Activated CD8-positive, alpha-beta T cell treated with anti-CD3 and anti-CD28 coated beads, Interleukin-2, amount 10 ng/mL, durations not matched to agents 7 days and 5 days (primary cell): ENCODE measurements around the gene HOXB4. TPM values are rescaled to one million over a fixed set of nuclear protein-coding genes. Genes with fewer than 3 reads are reported as not detected.

ENCODE experiments used
- ATAC-seq: fragments of 150-1000 bp; cut with Tn5 transposase; one replicate; pipeline ENCODE4 v1.10.0; 2021; ENCODE audit warnings: moderate library complexity
- CTCF ChIA-PET: fragments of 350-600 bp; sonication (Branson Sonifier 250); formaldehyde crosslinking; loops from one replicate; lab custom pipeline; 2021; ENCODE audit warnings: antibody characterized with exemption; lab: Charles Lee
- POLR2A ChIA-PET: fragments of 350-600 bp; sonication (Branson Sonifier 250); formaldehyde crosslinking; loops from one replicate; lab custom pipeline; 2021; ENCODE audit warnings: antibody characterized with exemption; lab: Charles Lee
- DNase-seq: peaks from one replicate; pipeline ENCODE4 v3.0.0-alpha.2; 2020
- H3K27ac Mint-ChIP-seq: one replicate; pipeline ENCODE4 v1.8.0; 2021; ENCODE audit warnings: mild to moderate bottlenecking, mixed read lengths
- H3K27me3 Mint-ChIP-seq: one replicate; pipeline ENCODE4 v1.8.0; 2021; ENCODE audit warnings: low read depth, mixed read lengths
- H3K36me3 Mint-ChIP-seq: one replicate; pipeline ENCODE4 v1.8.0; 2021; ENCODE audit warnings: low read depth, mixed read lengths
- H3K4me1 Mint-ChIP-seq: one replicate; pipeline ENCODE4 v1.8.0; 2021; ENCODE audit warnings: low read depth, mixed read lengths
- H3K4me3 Mint-ChIP-seq: one replicate; pipeline ENCODE4 v1.8.0; 2021; ENCODE audit warnings: mild to moderate bottlenecking, mixed read lengths
- H3K9me3 Mint-ChIP-seq: one replicate; pipeline ENCODE4 v1.8.0; 2022; ENCODE audit warnings: mixed read lengths; ENCODE audit not compliant: insufficient read depth
- total RNA-seq, 2 experiments: library from RNA; stranded (reverse); gene quantifications; one replicate each; pipeline ENCODE4 v1.2.3, GENCODE V29; 2021

Gene HOXB4
- total RNA-seq, 2 experiments from 2014 or later: 5.7 to 6.1 TPM

DNA sequence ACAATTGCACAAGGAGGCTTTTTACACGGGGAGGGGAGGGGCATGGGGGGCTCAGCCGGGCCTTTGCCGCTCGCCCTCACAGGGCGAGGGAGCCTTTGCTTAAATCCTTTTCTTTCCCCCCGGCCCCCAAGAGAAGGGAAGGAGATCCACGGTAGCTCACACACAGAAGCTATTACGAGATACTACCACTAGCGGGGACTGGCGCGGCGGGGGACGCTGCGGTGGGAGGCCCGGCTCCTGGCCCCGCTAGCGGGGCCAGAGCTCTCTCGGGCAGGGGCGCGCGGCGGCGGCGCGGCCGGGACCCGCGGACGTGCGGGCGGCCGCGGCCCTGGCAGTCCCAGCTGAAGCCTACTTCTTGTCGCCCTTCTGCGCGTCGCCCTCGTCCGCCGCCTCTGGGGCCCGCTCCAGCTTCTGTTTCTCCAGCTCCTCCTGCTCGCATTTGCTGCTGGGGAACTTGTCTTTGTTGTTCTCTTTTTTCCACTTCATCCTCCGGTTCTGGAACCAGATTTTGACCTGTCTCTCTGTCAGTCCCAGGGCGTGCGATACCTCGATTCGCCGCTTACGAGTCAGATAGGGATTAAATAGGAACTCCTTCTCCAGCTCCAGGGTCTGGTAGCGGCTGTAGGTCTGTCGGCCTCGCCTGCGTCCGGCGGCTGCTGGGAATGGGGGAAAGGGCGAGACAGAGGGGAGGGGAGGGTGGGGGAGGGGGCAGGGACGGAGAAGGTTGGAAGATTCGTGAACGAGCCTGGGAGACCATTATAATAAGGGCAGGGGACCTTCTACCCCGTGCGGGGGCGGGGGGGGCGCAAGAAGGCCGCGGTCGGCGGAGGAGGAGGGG is 34.9 kb upstream of the HOXB4 start:
- ChIA-PET CTCF (interaction anchor here (0.7 to 1.8 kb wide), 17 partner anchors 8 to 587 kb away, joined by 3 to 14 read pairs (median 5); partner anchors contain the start of genes HOXB5, HOXB6 and HOXB9), POLR2A (no interaction called here)
- peak; percentile 66 for ATAC-seq
- peaks cover 3% of the 10 kb centered on the region for H3K36me3 Mint-ChIP-seq
- no peaks in the 10 kb centered on the region for H3K9me3 Mint-ChIP-seq
- H3K27ac Mint-ChIP-seq: peak overlapping the region; percentile 41
- DNase-seq: peak; percentile 63
- H3K4me1 Mint-ChIP-seq: peaks cover 49% of the 10 kb centered on the region
- H3K4me3 Mint-ChIP-seq: peak overlapping the region; percentile 66
- H3K27me3 Mint-ChIP-seq: peaks cover 75% of the 10 kb centered on the region

GRCh38 chr17:48612456-48612853 is 34.3 kb upstream of the HOXB4 start:
- peaks cover 75% of the 10 kb centered on the region for H3K27me3 Mint-ChIP-seq
- ChIA-PET POLR2A (no interaction called here), CTCF (interaction anchor here (0.7 to 1.8 kb wide), 14 partner anchors 10 to 587 kb away, joined by 3 to 14 read pairs (median 4); partner anchors contain the start of genes HOXB5 and HOXB9)
- peak overlapping the region; percentile 41 for H3K27ac Mint-ChIP-seq
- H3K36me3 Mint-ChIP-seq: peaks cover 3% of the 10 kb centered on the region
- no peaks in the 10 kb centered on the region for H3K9me3 Mint-ChIP-seq
- peak; percentile 31 for DNase-seq
- H3K4me3 Mint-ChIP-seq: peak overlapping the region; percentile 66
- H3K4me1 Mint-ChIP-seq: peaks cover 44% of the 10 kb centered on the region
- ATAC-seq: no peak

- Mint-ChIP-seq H3K4me1 (peaks cover 38% of the 10 kb centered on the region), H3K27me3 (peaks cover 74% of the 10 kb centered on the region), H3K9me3 (no peaks in the 10 kb centered on the region), H3K36me3 (peaks cover 3% of the 10 kb centered on the region), H3K27ac (peak overlapping the region; percentile 60), H3K4me3 (peak overlapping the region; percentile 89)
- ATAC-seq (no peak), DNase-seq (no peak)
- ChIA-PET POLR2A (no interaction called here), CTCF (interaction anchor here (1.3 to 1.4 kb wide), 2 partner anchors 14 to 19 kb away, joined by 11 to 14 read pairs; partner anchors contain the start of genes HOXB5 and HOXB9)
These were observed 33.7 kb upstream of the HOXB4 start for GRCh38 chr17:48611681-48612455.

GRCh38 chr17:48611213-48611612 is 33.1 kb upstream of the HOXB4 start:
- Mint-ChIP-seq H3K27me3 (peaks cover 74% of the 10 kb centered on the region), H3K9me3 (no peaks in the 10 kb centered on the region), H3K4me3 (peak overlapping the region; percentile 89), H3K36me3 (peaks cover 3% of the 10 kb centered on the region), H3K27ac (peak overlapping the region; percentile 71), H3K4me1 (peaks cover 36% of the 10 kb centered on the region)
- DNase-seq: no peak
- ChIA-PET CTCF (no interaction called here), POLR2A (no interaction called here)
- peak; percentile 13 for ATAC-seq

- H3K36me3 Mint-ChIP-seq: peaks cover 3% of the 10 kb centered on the region
- no peaks in the 10 kb centered on the region for H3K9me3 Mint-ChIP-seq
- H3K4me3 Mint-ChIP-seq: peak within 1 kb of the TSS; percentile 89
- ChIA-PET CTCF (interaction anchor here (0.7 to 4.4 kb wide), 6 partner anchors 8 to 585 kb away, joined by 3 to 32 read pairs (median 6); no protein-coding TSS in a partner anchor), POLR2A (interaction anchor here (1.0 kb wide), 1 partner anchor 164 kb away, joined by 3 read pairs; no protein-coding TSS in a partner anchor)
- peaks cover 70% of the 10 kb centered on the region for H3K27me3 Mint-ChIP-seq
- DNase-seq (peak; percentile 75), ATAC-seq (peak; percentile 47)
- peak within 1 kb of the TSS; percentile 71 for H3K27ac Mint-ChIP-seq
- H3K4me1 Mint-ChIP-seq: peaks cover 36% of the 10 kb centered on the region
These were observed 32.4 kb upstream of the HOXB4 start, which contains the start of gene HOXB7 for GRCh38 chr17:48610282-48611211. Gene HOXB7 (minus strand): TSS chr17:48611017. CDS start chr17:48610918, 99 bp downstream.

- DNase-seq (no peak), ATAC-seq (no peak)
- POLR2A ChIA-PET: interaction anchor here (1.0 kb wide), 1 partner anchor 163 kb away, joined by 3 read pairs; no protein-coding TSS in a partner anchor
- H3K4me3 Mint-ChIP-seq: peak overlapping the region; percentile 89
- H3K36me3 Mint-ChIP-seq: peaks cover 3% of the 10 kb centered on the region
- CTCF ChIA-PET: interaction anchor here (0.7 to 4.4 kb wide), 7 partner anchors 8 to 585 kb away, joined by 3 to 32 read pairs (median 5); no protein-coding TSS in a partner anchor
- H3K4me1 Mint-ChIP-seq: peaks cover 38% of the 10 kb centered on the region
- H3K27me3 Mint-ChIP-seq: peaks cover 67% of the 10 kb centered on the region
- H3K9me3 Mint-ChIP-seq: no peaks in the 10 kb centered on the region
- no peak overlapping the region for H3K27ac Mint-ChIP-seq
These were observed 31.7 kb upstream of the HOXB4 start for GRCh38 chr17:48609759-48610281.

DNA sequence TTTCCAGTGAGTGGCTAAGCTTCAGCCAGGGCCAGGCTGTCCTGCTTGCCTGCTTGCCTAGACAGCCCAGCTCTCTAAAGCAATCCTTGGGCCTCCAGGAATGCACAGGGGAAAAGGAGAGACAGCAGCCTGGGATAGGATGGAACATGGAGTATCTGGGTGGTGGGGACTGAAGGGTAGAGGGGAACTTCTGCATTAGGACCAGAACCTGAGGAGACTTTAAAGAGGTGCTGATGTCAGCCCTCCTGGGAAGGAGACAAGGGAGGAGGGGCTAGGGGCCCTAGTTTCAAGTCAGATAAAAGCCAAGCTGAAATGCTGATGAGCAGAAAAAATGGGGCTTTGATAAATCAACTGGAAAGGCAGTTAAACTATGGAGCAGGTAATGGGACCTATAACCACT is 30.9 kb upstream of the HOXB4 start:
- Mint-ChIP-seq H3K4me3 (peak overlapping the region; percentile 89), H3K4me1 (peaks cover 37% of the 10 kb centered on the region), H3K9me3 (no peaks in the 10 kb centered on the region), H3K36me3 (peaks cover 3% of the 10 kb centered on the region), H3K27ac (no peak overlapping the region), H3K27me3 (peaks cover 69% of the 10 kb centered on the region)
- DNase-seq: no peak
- ChIA-PET POLR2A (no interaction called here), CTCF (interaction anchor here (1.0 to 4.4 kb wide), 6 partner anchors 8 to 584 kb away, joined by 3 to 32 read pairs (median 6); no protein-coding TSS in a partner anchor)
- no peak for ATAC-seq

GRCh38 chr17:48608494-48608834 is 30.3 kb upstream of the HOXB4 start:
- Mint-ChIP-seq H3K27me3 (peaks cover 70% of the 10 kb centered on the region), H3K9me3 (no peaks in the 10 kb centered on the region), H3K27ac (no peak overlapping the region), H3K4me3 (no peak overlapping the region), H3K4me1 (peaks cover 35% of the 10 kb centered on the region), H3K36me3 (peaks cover 3% of the 10 kb centered on the region)
- no peak for ATAC-seq
- no peak for DNase-seq
- ChIA-PET CTCF (interaction anchor here (1.0 to 4.4 kb wide), 4 partner anchors 9 to 272 kb away, joined by 3 to 32 read pairs (median 6); no protein-coding TSS in a partner anchor), POLR2A (no interaction called here)

DNA sequence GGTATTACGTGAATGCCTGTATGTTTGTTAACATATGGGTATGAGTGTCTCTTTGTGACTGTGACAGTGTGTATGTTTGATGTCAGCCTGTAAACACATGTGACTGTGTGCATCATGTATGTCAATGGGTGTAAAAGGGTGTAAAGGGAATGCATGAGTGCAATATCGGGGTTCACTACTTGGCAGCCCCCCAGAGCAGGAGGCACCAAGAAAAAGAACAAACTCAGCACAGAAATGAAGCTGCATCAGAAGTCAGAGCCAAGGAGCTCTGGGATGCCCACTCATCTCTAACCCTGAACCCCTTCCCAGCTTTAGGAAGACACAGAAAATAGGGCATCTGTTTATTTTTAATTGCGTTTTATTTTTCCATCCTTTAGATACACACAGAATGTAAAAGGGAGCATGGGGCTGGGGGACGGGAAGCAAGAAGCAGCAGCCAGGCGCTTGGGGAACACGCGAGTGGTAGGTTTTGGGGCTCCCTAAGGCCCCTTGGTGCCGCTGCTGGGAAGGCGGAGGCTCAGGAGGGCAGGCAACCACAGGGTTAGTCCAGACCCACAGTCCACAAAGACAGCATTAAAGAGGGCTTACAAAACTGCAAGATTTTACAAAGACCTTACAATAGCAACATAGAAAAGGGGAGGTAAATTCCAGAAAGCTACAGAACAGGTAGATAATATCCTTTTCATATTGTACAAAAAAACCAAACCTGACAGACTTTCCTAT is 28.9 kb upstream of the HOXB4 start:
- Mint-ChIP-seq H3K36me3 (peaks cover 3% of the 10 kb centered on the region), H3K4me3 (no peak overlapping the region), H3K4me1 (peaks cover 39% of the 10 kb centered on the region), H3K27me3 (peaks cover 70% of the 10 kb centered on the region), H3K27ac (no peak overlapping the region), H3K9me3 (no peaks in the 10 kb centered on the region)
- no peak for ATAC-seq
- ChIA-PET POLR2A (no interaction called here), CTCF (interaction anchor here (0.6 to 4.4 kb wide), 4 partner anchors 11 to 271 kb away, joined by 3 to 32 read pairs (median 4); partner anchors contain the start of gene HOXB5)
- no peak for DNase-seq
